Tibial nerve (tissue), 4 donors: ENCODE results near the gene MBOAT1.

Experiments used
- EP300 ChIP-seq, 2 donors: sonication (generic); formaldehyde crosslinking; IDR thresholded peaks; one replicate each; pipeline ENCODE4 v1.6.1; 2017; ENCODE audit warnings: antibody characterized with exemption in 2 of 2, mild to moderate bottlenecking in 1 of 2
- POLR2A ChIP-seq, 2 donors: fragments of 450-650 bp; IDR thresholded peaks; one replicate each; pipeline ENCODE4 v1.6.1; 2017; ENCODE audit warnings: antibody characterized with exemption in 2 of 2, mild to moderate bottlenecking in 2 of 2, moderate library complexity in 2 of 2
- TF ChIP-seq, protein P1 (sequence below), 5 experiments: fragments of 200-600 bp in 3 of 5; fragments of 450-650 bp in 2 of 5; sonication (generic) in 3 of 5; IDR thresholded peaks; one replicate each; pipeline ENCODE4 v1.5.1; 2016 to 2019; ENCODE audit warnings: antibody characterized with exemption in 5 of 5, mild to moderate bottlenecking in 3 of 5, moderate library complexity in 2 of 5

DNA sequence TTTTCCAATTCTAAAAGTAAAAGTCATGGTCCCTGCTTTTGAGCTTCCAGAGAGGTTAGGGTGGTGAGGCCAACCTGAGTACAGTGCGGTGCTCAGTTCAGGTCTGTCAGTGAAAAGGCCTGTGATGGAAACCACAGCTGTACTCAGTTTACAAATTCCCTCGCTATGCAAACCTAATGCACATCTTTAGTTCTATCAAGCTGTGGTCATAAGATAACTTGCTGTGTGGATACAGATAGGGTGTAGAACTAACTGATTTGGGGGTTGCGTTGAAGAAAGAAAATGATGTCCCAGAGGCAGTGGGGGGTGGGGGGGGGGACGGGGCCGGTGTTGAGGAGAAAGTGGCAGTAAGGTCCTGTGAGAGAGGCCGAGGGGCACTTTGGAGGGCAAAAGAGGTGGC is 22.8 kb upstream of the MBOAT1 start:
- TF ChIP-seq, protein P1, sequence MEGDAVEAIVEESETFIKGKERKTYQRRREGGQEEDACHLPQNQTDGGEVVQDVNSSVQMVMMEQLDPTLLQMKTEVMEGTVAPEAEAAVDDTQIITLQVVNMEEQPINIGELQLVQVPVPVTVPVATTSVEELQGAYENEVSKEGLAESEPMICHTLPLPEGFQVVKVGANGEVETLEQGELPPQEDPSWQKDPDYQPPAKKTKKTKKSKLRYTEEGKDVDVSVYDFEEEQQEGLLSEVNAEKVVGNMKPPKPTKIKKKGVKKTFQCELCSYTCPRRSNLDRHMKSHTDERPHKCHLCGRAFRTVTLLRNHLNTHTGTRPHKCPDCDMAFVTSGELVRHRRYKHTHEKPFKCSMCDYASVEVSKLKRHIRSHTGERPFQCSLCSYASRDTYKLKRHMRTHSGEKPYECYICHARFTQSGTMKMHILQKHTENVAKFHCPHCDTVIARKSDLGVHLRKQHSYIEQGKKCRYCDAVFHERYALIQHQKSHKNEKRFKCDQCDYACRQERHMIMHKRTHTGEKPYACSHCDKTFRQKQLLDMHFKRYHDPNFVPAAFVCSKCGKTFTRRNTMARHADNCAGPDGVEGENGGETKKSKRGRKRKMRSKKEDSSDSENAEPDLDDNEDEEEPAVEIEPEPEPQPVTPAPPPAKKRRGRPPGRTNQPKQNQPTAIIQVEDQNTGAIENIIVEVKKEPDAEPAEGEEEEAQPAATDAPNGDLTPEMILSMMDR (IDR thresholded peaks at IDR 0.05): no peak
- no peak for TF ChIP-seq POLR2A (IDR thresholded peaks at IDR 0.05)
- no peak for TF ChIP-seq EP300 (IDR thresholded peaks at IDR 0.05)
